ENCODE data around the gene SSMEM1. TPM values are rescaled to one million over a fixed set of nuclear protein-coding genes. Genes with fewer than 3 reads are reported as not detected.

The SSMEM1 gene
- total and polyA plus RNA-seq, 9 of the 15 experiments (the other 6 are each of a cell fraction or from before 2014, with no cell fraction given) = 0.10 to 0.28 (median 0.18) TPM; not detected in 4

GRCh38 chr7:130205084-130205947, 2.3 kb upstream of the SSMEM1 start, which contains the start of gene TMEM209 (continued):
- TF ChIP-seq ZNF407 (IDR thresholded peaks at IDR 0.05; ENCODE audit: low read depth) (no peak), ZNF584 (CRISPR knock-in tag; IDR thresholded peaks at IDR 0.05; ENCODE audit: low read depth) (no peak; the same call in 1 of the 2 replicates), ZBTB7A (IDR thresholded peaks at IDR 0.05; ENCODE audit: borderline replicate concordance, control insufficient read depth, low read depth, low read length) (peak; percentile 60; the same call in 1 of the 2 replicates), ZSCAN29 (IDR thresholded peaks at IDR 0.05) (no peak; the same call in 1 of the 2 replicates), HOXB6 (CRISPR knock-in tag; IDR thresholded peaks at IDR 0.05; ENCODE audit: borderline replicate concordance) (no peak), ZNF780A (CRISPR knock-in tag; IDR thresholded peaks at IDR 0.05) (no peak), SMARCA5 (IDR thresholded peaks at IDR 0.05) (no peak), ZHX1 (conservative IDR thresholded peaks at IDR 0.05; ENCODE audit: low read length) (peak; percentile 99), NR2F6 (CRISPR knock-in tag; IDR thresholded peaks at IDR 0.05) (0 out of 2 replicates have a peak, but pooled peaks have one; percentile 8), EZH2 (IDR thresholded peaks at IDR 0.05; ENCODE audit: borderline replicate concordance, low read depth, low read length) (no peak), MTA2 (IDR thresholded peaks at IDR 0.05; ENCODE audit: low read depth) (no peak; the same call in 1 of the 2 replicates), GABPA (tag; conservative IDR thresholded peaks at IDR 0.05; ENCODE audit: low read depth) (peak; percentile 97), CXXC5 (CRISPR knock-in tag; IDR thresholded peaks at IDR 0.05) (peak; percentile 80), SAP30 (IDR thresholded peaks at IDR 0.05; ENCODE audit: borderline replicate concordance, insufficient read depth, low read depth, low read length, poor library complexity, severe bottlenecking) (peak; percentile 94), ZNF57 (CRISPR knock-in tag; IDR thresholded peaks at IDR 0.05) (no peak), ZNF830 (CRISPR knock-in tag; IDR thresholded peaks at IDR 0.05) (no peak; the same call in 1 of the 2 replicates), MTA1 (IDR thresholded peaks at IDR 0.05; ENCODE audit: borderline replicate concordance) (peak; percentile 56; the same call in 1 of the 2 replicates)
